Panc1 (cell line): Measurements from ENCODE around the gene ABCB4.

Source experiments
- POLR2AphosphoS5 ChIP-seq: IDR thresholded peaks from 2 replicates; pipeline ENCODE4 v1.6.1; 2012; ENCODE audit warnings: mild to moderate bottlenecking, low read depth, low read length, moderate library complexity
- REST ChIP-seq, 2 experiments: IDR thresholded peaks; 2 replicates each; pipeline ENCODE4 v1.6.1; 2011 to 2012; ENCODE audit warnings: low read depth in 2 of 2, control low read depth in 1 of 2, low read length in 1 of 2, mild to moderate bottlenecking in 1 of 2, moderate library complexity in 1 of 2; ENCODE audit not compliant: insufficient read depth in 1 of 2
- SIN3A ChIP-seq: IDR thresholded peaks from 2 replicates; pipeline ENCODE4 v1.6.1; 2012; ENCODE audit warnings: low read depth, mild to moderate bottlenecking, low read length, moderate library complexity, borderline replicate concordance; ENCODE audit not compliant: insufficient read depth
- TCF7L2 ChIP-seq: IDR thresholded peaks from 2 replicates; pipeline ENCODE4 v1.6.1; 2011; ENCODE audit warnings: mild to moderate bottlenecking, low read depth, low read length, inconsistent platforms
- TF ChIP-seq, protein P1 (sequence below): fragments of 450-650 bp; IDR thresholded peaks from 2 replicates; pipeline ENCODE4 v1.5.1; 2017; ENCODE audit warnings: mild to moderate bottlenecking

GRCh38 chr7:87471473-87471872 is 4.0 kb downstream of the ABCB4 start:
- TF ChIP-seq, protein P1, sequence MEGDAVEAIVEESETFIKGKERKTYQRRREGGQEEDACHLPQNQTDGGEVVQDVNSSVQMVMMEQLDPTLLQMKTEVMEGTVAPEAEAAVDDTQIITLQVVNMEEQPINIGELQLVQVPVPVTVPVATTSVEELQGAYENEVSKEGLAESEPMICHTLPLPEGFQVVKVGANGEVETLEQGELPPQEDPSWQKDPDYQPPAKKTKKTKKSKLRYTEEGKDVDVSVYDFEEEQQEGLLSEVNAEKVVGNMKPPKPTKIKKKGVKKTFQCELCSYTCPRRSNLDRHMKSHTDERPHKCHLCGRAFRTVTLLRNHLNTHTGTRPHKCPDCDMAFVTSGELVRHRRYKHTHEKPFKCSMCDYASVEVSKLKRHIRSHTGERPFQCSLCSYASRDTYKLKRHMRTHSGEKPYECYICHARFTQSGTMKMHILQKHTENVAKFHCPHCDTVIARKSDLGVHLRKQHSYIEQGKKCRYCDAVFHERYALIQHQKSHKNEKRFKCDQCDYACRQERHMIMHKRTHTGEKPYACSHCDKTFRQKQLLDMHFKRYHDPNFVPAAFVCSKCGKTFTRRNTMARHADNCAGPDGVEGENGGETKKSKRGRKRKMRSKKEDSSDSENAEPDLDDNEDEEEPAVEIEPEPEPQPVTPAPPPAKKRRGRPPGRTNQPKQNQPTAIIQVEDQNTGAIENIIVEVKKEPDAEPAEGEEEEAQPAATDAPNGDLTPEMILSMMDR: no peak
- TF ChIP-seq POLR2AphosphoS5 (no peak), SIN3A (no peak), TCF7L2 (no peak), REST (IDR thresholded peaks at IDR 0.05; ENCODE audit: insufficient read depth in 1 of 2, low read depth in 2 of 2, low read length in 1 of 2) (no peak)
